Renal cortex interstitium (tissue), 11 donors: Measurements from ENCODE around the gene ENO2. TPM values are rescaled to one million over a fixed set of nuclear protein-coding genes. Genes with fewer than 3 reads are reported as not detected.

Experiments
- DNase-seq, 11 donors: peaks; one replicate each; pipeline ENCODE4 v3.0.0-alpha.2; 2013; ENCODE audit warnings: low read depth in 9 of 11, low spot score in 4 of 11; ENCODE audit errors: extremely low read depth in 1 of 11
- polyA plus RNA-seq, 3 donors: library from polyadenylated mRNA; unstranded; fragments of 120-200 nt; gene quantifications; one replicate each; pipeline ENCODE4 v1.2.1, GENCODE V29; 2013; ENCODE audit not compliant: insufficient read length in 3 of 3

Gene ENO2
- polyA plus RNA-seq, 3 donors, result 12.7 to 25.7 (median 13.5) TPM

DNA sequence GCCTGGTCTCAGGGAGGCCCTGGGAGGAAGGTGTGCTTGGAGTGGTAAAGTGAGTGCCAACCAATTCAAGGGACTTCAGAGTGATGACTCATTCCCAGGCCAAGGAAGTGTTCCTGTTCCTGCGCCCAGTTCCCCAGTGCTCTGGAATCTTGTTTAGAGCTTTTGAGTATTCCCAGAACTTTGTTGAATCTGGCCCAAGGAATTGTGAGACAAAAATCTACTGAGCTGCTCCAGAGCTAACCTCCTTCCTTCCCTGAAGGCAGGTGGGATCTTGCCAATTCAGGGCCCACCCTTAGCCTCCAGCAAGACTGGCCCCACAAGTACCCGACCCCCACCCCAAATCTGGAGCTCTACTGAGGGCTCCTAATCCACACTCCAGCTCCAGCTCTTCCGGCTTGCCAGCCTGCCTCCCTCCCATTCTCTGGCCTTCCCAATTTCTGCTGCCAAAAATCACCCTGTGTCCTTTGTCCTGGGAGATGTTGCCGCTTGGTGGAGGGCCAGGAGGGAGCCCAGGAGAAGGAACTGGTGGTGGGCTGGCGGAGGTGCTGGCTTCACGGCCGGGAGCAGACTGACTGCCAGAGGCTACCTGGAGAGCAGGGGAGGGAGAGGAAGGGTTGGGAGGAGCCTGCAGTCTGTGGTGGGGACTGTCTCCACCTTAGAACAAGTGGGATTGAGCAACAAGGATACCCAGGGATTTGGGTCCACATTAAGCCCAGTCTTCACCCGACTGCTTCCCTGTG, 11.3 kb downstream of the ENO2 start:
- peak in 1 of 11 donors; percentile 62 for DNase-seq

DNA sequence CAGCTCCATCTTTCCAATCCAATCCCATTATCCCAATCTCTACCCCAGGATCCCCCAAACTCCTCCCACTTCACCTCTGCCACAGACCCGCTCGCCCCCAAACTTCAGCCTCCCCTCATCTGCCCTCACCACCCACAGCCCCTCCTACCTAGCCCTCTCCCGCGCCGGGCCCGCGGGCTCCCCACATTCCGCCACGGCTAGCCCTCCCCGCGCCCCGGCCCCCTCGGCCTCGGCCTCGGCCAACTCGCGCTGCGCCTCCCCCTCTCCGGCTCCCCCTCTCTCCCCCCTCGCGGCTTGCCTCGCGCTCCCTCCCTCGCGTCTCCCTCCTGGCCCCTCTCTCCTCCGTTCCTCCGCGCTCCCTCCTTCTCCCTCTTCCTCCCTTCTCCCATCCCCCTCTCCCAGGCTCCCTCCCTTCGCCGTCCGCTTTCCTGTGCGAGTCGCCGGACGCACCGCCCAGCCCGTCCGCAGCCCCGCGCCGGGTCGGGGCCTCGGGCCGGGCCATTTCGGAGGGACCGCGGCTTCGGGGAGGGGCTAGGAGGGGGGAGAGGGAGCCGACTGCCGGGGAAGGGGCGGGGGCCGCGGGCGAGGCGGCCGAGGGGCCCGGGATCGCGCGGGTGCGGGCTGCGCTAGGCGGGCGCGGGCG, 13.1 kb downstream of the ENO2 start, which contains the start of gene ATN1:
Gene ATN1 (plus strand): TSS at position 581 of the 643 bp plus-strand sequence. CDS start 6,043 bp downstream, outside the sequence.
- peak in 9 of 11 donors; percentile 79 to 89 (median 86) for DNase-seq

GRCh38 chr12:6928022-6928702, 13.8 kb downstream of the ENO2 start:
- DNase-seq, result no peak

DNA sequence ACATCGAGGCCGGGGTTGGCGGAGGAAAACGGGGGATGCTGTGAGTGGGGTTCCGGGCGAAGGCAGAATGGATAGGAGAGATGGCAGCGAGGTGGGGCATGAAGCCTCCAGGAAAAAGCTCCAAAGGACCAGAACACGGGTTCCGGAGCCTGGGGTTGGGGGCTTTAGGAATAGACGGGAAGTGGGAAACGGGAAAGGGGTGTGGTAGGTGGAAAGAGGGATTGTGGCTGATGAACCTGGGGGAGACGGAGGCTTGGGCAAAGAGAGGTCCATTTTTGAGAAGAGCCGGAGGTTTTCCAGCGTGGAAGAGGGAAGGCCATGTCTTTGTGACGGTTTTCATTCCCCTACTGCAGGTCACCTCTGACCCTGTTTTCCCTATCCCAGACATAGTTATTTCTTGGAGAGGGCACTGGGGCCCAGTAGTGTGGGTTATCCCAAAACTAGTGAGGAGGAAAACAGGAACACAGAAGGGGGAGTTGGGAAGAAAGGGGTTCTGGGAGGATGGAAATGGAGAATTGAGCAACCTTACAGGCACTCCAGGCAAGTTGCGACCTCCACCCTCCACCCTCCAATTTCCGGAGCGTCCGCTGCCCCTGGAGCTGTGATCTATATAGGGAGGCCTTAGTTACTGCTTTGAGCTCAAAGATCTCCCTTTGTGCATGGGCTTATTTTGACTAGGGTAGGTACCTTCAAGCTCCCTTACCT, 14.5 kb downstream of the ENO2 start:
- no peak for DNase-seq

GRCh38 chr12:6929466-6930452, 15.4 kb downstream of the ENO2 start:
- no peak for DNase-seq

- DNase-seq, result no peak
Measured at GRCh38 chr12:6932766-6933165, 18.4 kb downstream of the ENO2 start.

DNA sequence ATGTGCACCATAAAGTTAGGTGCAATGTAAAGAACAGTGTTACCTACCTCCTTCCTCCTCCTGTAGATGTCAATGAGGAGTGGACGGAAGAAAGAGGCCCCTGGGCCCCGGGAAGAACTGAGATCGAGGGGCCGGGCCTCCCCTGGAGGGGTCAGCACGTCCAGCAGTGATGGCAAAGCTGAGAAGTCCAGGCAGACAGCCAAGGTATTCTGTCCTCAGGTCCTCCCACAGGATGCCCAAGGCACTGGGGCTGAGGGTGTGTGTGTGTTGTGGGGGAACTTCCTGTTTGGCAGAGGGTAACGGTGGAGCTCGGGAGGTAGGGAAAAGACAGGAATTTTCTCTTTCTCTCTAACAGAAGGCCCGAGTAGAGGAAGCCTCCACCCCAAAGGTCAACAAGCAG, 19.7 kb downstream of the ENO2 start:
- no peak for DNase-seq

GRCh38 chr12:6935371-6936193, 21.2 kb downstream of the ENO2 start:
- no peak for DNase-seq

GRCh38 chr12:6936194-6936635, 21.8 kb downstream of the ENO2 start:
- DNase-seq, result no peak

DNA sequence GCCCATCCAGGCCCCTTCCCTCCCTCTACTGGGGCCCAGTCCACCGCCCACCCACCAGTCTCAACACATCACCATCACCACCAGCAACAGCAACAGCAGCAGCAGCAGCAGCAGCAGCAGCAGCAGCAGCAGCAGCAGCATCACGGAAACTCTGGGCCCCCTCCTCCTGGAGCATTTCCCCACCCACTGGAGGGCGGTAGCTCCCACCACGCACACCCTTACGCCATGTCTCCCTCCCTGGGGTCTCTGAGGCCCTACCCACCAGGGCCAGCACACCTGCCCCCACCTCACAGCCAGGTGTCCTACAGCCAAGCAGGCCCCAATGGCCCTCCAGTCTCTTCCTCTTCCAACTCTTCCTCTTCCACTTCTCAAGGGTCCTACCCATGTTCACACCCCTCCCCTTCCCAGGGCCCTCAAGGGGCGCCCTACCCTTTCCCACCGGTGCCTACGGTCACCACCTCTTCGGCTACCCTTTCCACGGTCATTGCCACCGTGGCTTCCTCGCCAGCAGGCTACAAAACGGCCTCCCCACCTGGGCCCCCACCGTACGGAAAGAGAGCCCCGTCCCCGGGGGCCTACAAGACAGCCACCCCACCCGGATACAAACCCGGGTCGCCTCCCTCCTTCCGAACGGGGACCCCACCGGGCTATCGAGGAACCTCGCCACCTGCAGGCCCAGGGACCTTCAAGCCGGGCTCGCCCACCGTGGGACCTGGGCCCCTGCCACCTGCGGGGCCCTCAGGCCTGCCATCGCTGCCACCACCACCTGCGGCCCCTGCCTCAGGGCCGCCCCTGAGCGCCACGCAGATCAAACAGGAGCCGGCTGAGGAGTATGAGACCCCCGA, 22.5 kb downstream of the ENO2 start:
- DNase-seq, result no peak

GRCh38 chr12:6937481-6938352, 23.3 kb downstream of the ENO2 start:
- DNase-seq, result peak in 9 of 11 donors; percentile 89 to 95 (median 93)

GRCh38 chr12:6938353-6939190, 24.2 kb downstream of the ENO2 start:
- DNase-seq, result no peak

DNA sequence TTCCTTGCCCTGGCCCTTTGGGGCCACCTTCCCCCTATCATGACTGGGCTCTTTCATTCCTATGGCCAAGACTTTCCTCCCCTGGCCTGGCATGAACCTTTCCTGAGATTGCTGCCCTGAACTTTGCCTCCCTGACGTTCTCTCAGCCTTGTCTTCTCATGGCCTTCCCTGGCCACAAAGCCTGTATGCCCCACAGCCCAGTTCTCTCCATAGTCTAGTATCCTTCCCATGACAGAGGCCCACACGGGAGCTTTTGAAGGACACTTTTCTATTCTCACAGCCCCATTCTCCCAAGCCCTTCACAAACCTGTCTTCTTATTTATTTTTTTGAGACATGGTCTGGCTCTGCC, 24.8 kb downstream of the ENO2 start:
- DNase-seq, result no peak

DNA sequence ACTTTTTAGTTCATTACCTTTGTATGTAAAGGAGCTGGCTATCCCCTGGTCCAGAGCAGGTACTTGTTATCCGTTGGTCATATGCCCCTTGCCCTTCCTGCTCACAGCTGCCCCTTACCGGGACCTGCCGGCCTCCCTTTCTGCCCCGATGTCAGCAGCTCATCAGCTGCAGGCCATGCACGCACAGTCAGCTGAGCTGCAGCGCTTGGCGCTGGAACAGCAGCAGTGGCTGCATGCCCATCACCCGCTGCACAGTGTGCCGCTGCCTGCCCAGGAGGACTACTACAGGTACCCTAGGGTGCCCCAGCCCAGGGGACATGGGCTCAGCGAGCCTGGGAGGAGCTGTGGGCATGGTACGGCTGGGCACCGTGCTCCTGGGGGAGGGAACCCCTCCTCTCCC, 26.9 kb downstream of the ENO2 start:
- DNase-seq, result no peak

GRCh38 chr12:6941782-6942181, 27.4 kb downstream of the ENO2 start:
- no peak for DNase-seq
